ENCODE measurements around the gene ZBED2. TPM values are rescaled to one million over a fixed set of nuclear protein-coding genes. Genes with fewer than 3 reads are reported as not detected.

ZBED2 gene
- total and polyA plus RNA-seq, 2 of the 8 experiments (the other 6 are each of a cell fraction or from before 2014, with no cell fraction given) = not detected

GRCh38 chr3:111618945-111619344, 23.8 kb upstream of the ZBED2 start (continued):
- TF ChIP-seq GTF2F1 (IDR thresholded peaks at IDR 0.05; ENCODE audit: borderline replicate concordance, low read depth, low read length) (no peak), HDAC6 (IDR thresholded peaks at IDR 0.05; ENCODE audit: low read depth, low read length) (no peak)

Measured in H1 (cell line).